ENCODE results near the gene NCKAP1.

The NCKAP1 gene

DNA sequence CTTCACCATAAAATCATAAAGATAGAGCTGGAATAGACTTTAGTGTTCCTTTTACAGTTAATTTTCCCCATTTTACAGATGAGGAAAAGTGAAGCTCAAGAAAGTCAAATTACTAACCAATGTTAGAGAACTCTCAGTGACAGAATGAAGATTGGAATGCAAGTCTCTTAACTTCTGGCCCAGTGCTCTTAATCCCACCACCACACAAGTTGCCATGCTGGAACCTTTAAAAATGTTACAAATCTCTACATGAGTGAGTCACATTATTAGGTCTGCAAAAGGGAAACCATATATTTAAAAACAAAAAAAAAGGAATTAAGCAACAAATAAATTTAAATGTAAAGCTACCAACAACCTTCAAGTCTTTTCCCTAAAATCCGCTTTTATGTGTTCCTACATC, 3.5 kb downstream of the NCKAP1 start:
- H3K9ac ChIP-seq (ENCODE audit: low read length): no peak overlapping the region
- no peaks in the 10 kb centered on the region for H3K4me1 ChIP-seq (ENCODE audit: control insufficient read depth, insufficient read depth, low read length)
- no peaks in the 10 kb centered on the region for H3K36me3 ChIP-seq (ENCODE audit: control insufficient read depth, insufficient read depth, low read length)
- H3K27me3 ChIP-seq (ENCODE audit: control insufficient read depth, insufficient read depth, low read length): no peaks in the 10 kb centered on the region
- no peaks in the 10 kb centered on the region for H3K9me3 ChIP-seq (ENCODE audit: control insufficient read depth, low read length)
- H3K4me3 ChIP-seq (ENCODE audit: low read length): no peak overlapping the region

DNA sequence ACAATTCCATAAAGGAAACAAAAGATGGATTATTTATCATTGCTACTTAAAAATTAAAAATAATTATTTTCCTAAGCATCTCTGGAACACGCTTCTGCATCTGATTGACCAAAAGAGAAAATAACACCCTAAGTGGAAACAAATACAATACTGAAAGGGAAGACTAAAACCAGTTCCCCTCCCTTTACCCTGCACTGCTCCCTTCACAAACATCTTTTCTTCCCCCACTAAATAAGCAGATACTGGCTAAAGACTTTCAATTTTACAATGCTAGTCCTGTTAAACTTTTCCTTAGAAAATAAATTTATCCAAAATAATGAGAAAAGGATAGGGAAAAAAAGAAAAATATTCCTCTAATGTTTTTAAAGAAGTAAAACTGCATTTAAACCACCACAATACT, 4.3 kb downstream of the NCKAP1 start:
- Histone ChIP-seq H3K9me3 (ENCODE audit: control insufficient read depth, low read length) (no peaks in the 10 kb centered on the region), H3K4me1 (ENCODE audit: control insufficient read depth, insufficient read depth, low read length) (no peaks in the 10 kb centered on the region), H3K27me3 (ENCODE audit: control insufficient read depth, insufficient read depth, low read length) (no peaks in the 10 kb centered on the region), H3K4me3 (ENCODE audit: low read length) (no peak overlapping the region), H3K36me3 (ENCODE audit: control insufficient read depth, insufficient read depth, low read length) (no peaks in the 10 kb centered on the region), H3K9ac (ENCODE audit: low read length) (no peak overlapping the region)

DNA sequence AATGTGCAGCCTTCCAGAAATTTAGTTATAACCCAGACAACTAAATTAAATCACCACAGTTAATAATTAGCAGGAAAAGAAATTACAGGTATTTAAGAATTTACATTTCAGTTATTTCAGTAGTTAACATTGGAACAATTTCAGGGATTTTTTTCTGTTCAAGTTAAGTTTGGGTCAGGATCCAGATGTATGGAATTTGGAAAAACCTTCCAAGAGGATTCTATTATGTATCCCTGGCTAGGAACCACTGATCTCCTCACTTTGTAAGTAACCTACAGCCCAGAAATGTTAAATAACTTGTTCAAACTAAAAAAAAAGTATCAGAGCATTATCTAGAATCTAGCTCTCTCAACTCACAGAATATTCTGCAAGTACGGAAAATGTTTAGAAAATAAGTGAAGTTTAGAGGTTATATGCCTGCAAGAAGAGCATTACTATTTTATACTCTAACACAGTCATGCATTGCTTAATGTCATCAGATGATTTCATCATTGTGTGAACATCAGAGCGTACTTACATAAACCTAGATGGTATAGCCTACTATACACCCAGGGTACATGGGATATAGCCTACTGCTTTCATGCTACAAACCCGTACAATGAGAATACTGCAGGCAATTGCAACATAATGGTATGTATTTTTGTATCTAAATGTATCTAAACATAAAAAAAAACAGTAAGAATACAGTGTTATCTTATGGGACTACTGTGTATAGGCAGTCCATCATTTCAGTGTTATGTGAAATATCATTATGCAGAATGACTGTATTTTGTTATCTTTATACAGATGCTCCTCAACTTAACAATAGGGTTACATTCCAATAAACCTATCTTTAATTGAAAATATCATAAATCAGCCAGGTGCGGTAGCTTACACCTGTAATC, 6.1 kb downstream of the NCKAP1 start:
- no peaks in the 10 kb centered on the region for H3K27me3 ChIP-seq (ENCODE audit: control insufficient read depth, insufficient read depth, low read length)
- no peaks in the 10 kb centered on the region for H3K36me3 ChIP-seq (ENCODE audit: control insufficient read depth, insufficient read depth, low read length)
- H3K9ac ChIP-seq (ENCODE audit: low read length): no peak overlapping the region
- no peaks in the 10 kb centered on the region for H3K4me1 ChIP-seq (ENCODE audit: control insufficient read depth, insufficient read depth, low read length)
- H3K9me3 ChIP-seq (ENCODE audit: control insufficient read depth, low read length): no peaks in the 10 kb centered on the region
- no peak overlapping the region for H3K4me3 ChIP-seq (ENCODE audit: low read length)

DNA sequence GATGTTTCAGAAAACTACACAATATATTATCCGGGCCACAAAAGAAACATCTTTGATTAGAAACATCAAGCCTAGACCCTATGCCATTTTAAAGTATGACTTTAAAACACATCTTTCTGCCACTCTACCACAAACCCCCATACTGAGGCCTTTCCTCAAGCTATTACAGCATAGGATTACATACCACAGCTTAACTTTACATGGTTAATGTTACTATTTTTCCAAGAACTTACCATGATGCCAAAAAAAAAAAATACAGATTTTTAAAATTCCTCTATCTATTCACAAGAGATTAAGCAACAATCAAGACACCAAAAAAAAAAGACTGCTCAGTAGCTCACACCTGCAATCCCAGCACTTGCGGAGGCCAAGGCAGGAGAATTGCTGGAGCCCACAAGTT, 9.0 kb downstream of the NCKAP1 start:
- no peak overlapping the region for H3K9ac ChIP-seq (ENCODE audit: low read length)
- no peaks in the 10 kb centered on the region for H3K9me3 ChIP-seq (ENCODE audit: control insufficient read depth, low read length)
- H3K27me3 ChIP-seq (ENCODE audit: control insufficient read depth, insufficient read depth, low read length): no peaks in the 10 kb centered on the region
- H3K4me1 ChIP-seq (ENCODE audit: control insufficient read depth, insufficient read depth, low read length): peaks cover 7% of the 10 kb centered on the region
- no peak overlapping the region for H3K4me3 ChIP-seq (ENCODE audit: low read length)
- H3K36me3 ChIP-seq (ENCODE audit: control insufficient read depth, insufficient read depth, low read length): no peaks in the 10 kb centered on the region

DNA sequence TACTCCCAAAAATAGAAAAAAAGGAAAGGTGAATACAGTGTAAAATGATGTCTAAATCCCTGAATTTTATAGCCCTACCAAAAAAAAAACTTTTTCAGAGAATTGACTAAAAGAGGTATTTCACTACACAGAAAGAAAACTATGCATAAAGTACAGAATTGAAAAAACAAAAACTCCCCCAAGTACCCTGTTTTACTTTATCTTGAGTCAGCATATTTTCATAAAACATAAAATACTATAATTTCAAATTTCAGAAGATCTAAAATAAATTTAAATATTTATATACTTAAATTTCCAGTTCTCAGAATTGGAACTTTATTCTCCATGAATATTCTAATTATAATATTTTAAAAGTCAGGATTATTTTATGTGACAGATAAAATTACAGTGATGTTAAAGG, 10.1 kb downstream of the NCKAP1 start:
- no peaks in the 10 kb centered on the region for H3K36me3 ChIP-seq (ENCODE audit: control insufficient read depth, insufficient read depth, low read length)
- no peak overlapping the region for H3K9ac ChIP-seq (ENCODE audit: low read length)
- H3K27me3 ChIP-seq (ENCODE audit: control insufficient read depth, insufficient read depth, low read length): no peaks in the 10 kb centered on the region
- H3K4me1 ChIP-seq (ENCODE audit: control insufficient read depth, insufficient read depth, low read length): peaks cover 7% of the 10 kb centered on the region
- no peaks in the 10 kb centered on the region for H3K9me3 ChIP-seq (ENCODE audit: control insufficient read depth, low read length)
- no peak overlapping the region for H3K4me3 ChIP-seq (ENCODE audit: low read length)

DNA sequence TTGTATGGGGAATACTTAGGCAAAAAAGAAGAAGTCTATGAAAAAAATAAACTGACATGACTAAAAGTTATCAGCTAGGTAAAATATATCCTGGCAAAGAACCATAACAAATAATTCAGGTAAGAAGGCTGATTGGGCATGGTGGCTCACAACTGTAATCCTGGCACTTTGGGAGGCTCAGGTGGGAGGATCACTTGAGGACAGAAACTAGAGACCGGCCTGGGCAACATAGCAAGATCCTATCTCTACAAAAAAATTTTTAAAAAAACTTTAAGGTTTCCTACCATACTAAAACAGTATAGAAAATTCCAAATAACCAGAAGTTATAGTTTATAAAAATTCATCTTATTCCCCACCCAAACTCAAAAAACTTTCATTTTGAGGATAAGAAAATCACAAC, 10.8 kb downstream of the NCKAP1 start:
- no peak overlapping the region for H3K9ac ChIP-seq (ENCODE audit: low read length)

GRCh38 chr2:183026424-183026823, 11.8 kb downstream of the NCKAP1 start:
- Histone ChIP-seq H3K9ac (ENCODE audit: low read length) (no peak overlapping the region), H3K36me3 (ENCODE audit: control insufficient read depth, insufficient read depth, low read length) (no peaks in the 10 kb centered on the region), H3K9me3 (ENCODE audit: control insufficient read depth, low read length) (no peaks in the 10 kb centered on the region), H3K4me1 (ENCODE audit: control insufficient read depth, insufficient read depth, low read length) (peaks cover 7% of the 10 kb centered on the region), H3K27me3 (ENCODE audit: control insufficient read depth, insufficient read depth, low read length) (no peaks in the 10 kb centered on the region), H3K4me3 (ENCODE audit: low read length) (no peak overlapping the region)

More for the DNA sequence above, 10.8 kb downstream of the NCKAP1 start:
- H3K9me3 ChIP-seq (ENCODE audit: control insufficient read depth, low read length): no peaks in the 10 kb centered on the region
- no peaks in the 10 kb centered on the region for H3K27me3 ChIP-seq (ENCODE audit: control insufficient read depth, insufficient read depth, low read length)
- no peaks in the 10 kb centered on the region for H3K36me3 ChIP-seq (ENCODE audit: control insufficient read depth, insufficient read depth, low read length)
- H3K4me1 ChIP-seq (ENCODE audit: control insufficient read depth, insufficient read depth, low read length): peaks cover 7% of the 10 kb centered on the region
- no peak overlapping the region for H3K4me3 ChIP-seq (ENCODE audit: low read length)

- Histone ChIP-seq H3K4me3 (ENCODE audit: low read length) (no peak overlapping the region), H3K9me3 (ENCODE audit: control insufficient read depth, low read length) (no peaks in the 10 kb centered on the region), H3K4me1 (ENCODE audit: control insufficient read depth, insufficient read depth, low read length) (peaks cover 7% of the 10 kb centered on the region), H3K9ac (ENCODE audit: low read length) (no peak overlapping the region), H3K27me3 (ENCODE audit: control insufficient read depth, insufficient read depth, low read length) (no peaks in the 10 kb centered on the region), H3K36me3 (ENCODE audit: control insufficient read depth, insufficient read depth, low read length) (no peaks in the 10 kb centered on the region)
Observed at GRCh38 chr2:183025993-183026392, 12.3 kb downstream of the NCKAP1 start.

DNA sequence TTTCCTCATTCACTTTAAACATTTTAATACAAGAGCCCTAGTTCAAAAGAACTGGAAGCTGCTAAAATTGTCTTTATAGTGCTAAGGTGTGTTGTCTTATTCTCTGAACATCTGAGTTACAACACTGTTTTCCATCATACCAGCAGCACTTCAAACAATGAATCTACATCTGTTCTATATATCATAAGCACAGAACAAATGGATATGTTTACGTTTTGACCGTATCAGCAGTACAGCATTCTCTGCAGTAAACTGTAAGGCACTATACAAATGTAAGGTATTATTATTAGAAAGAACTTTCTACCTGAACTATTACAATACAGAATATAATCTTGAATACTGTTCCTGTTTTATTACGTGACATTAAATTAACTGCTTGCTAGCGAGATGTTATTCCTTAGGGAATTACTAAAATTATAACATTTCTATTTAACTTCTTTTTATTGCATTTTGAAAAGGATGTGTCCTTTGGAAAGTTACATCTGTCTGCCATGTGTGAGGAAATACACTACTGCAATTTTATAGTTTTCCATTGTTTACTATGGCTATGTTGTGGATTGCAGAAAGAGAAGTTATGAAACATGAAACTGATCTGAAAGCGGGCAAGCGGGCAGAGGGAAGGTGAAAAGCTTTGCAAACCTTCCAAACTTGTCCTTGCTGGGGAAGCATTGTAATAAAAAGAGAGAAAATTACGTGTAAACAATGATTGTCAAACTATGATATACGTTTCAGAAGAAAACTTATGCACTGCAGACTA, 13.7 kb downstream of the NCKAP1 start:
- no peaks in the 10 kb centered on the region for H3K36me3 ChIP-seq (ENCODE audit: control insufficient read depth, insufficient read depth, low read length)
- no peak overlapping the region for H3K4me3 ChIP-seq (ENCODE audit: low read length)
- no peaks in the 10 kb centered on the region for H3K9me3 ChIP-seq (ENCODE audit: control insufficient read depth, low read length)
- no peak overlapping the region for H3K9ac ChIP-seq (ENCODE audit: low read length)
- peaks cover 7% of the 10 kb centered on the region for H3K4me1 ChIP-seq (ENCODE audit: control insufficient read depth, insufficient read depth, low read length)
- H3K27me3 ChIP-seq (ENCODE audit: control insufficient read depth, insufficient read depth, low read length): no peaks in the 10 kb centered on the region

DNA sequence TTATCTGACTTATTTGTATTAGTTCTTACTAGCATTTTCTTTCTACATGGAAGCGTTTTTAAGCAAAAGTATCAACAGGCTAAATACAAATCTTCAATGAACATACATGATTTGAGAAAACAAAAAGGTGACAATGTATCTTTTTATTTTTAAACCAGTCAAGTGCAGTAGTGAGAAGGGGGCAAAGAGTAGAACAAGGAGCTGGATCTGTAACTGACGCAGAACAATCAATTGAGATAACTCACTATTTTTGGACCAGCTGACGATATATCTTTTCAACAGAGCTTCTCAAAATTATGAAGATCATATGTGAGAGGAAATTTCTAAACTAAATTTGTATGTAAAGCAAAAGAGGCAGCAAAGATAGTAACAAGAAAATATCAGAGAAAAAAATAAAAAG, 15.5 kb downstream of the NCKAP1 start:
- Histone ChIP-seq H3K4me1 (ENCODE audit: control insufficient read depth, insufficient read depth, low read length) (peaks cover 7% of the 10 kb centered on the region), H3K9ac (ENCODE audit: low read length) (no peak overlapping the region), H3K36me3 (ENCODE audit: control insufficient read depth, insufficient read depth, low read length) (no peaks in the 10 kb centered on the region), H3K4me3 (ENCODE audit: low read length) (no peak overlapping the region), H3K9me3 (ENCODE audit: control insufficient read depth, low read length) (no peaks in the 10 kb centered on the region), H3K27me3 (ENCODE audit: control insufficient read depth, insufficient read depth, low read length) (no peaks in the 10 kb centered on the region)

DNA sequence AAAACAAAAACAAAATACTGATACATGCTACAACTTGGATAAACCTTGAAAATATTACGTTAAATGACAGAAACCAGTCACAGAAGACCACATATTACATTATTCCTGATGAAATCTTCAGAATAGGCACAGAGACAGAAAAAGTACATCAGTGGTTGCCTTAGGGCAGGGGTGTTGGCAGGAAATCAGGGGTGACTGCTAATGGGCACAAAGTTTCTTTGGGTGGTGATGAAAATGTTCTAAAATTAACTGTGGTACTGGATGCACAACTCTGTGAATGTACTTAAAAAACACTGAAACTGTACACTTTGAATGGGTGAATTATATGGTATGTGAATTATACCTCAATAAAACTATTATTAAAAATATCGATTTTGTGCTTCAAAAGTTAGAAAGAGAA, 16.6 kb downstream of the NCKAP1 start:
- no peaks in the 10 kb centered on the region for H3K27me3 ChIP-seq (ENCODE audit: control insufficient read depth, insufficient read depth, low read length)
- no peak overlapping the region for H3K9ac ChIP-seq (ENCODE audit: low read length)
- peaks cover 7% of the 10 kb centered on the region for H3K4me1 ChIP-seq (ENCODE audit: control insufficient read depth, insufficient read depth, low read length)
- H3K9me3 ChIP-seq (ENCODE audit: control insufficient read depth, low read length): no peaks in the 10 kb centered on the region
- no peaks in the 10 kb centered on the region for H3K36me3 ChIP-seq (ENCODE audit: control insufficient read depth, insufficient read depth, low read length)
- no peak overlapping the region for H3K4me3 ChIP-seq (ENCODE audit: low read length)

GRCh38 chr2:183019718-183020442, 18.4 kb downstream of the NCKAP1 start:
- no peaks in the 10 kb centered on the region for H3K27me3 ChIP-seq (ENCODE audit: control insufficient read depth, insufficient read depth, low read length)
- H3K4me3 ChIP-seq (ENCODE audit: low read length): no peak overlapping the region
- no peaks in the 10 kb centered on the region for H3K4me1 ChIP-seq (ENCODE audit: control insufficient read depth, insufficient read depth, low read length)
- no peaks in the 10 kb centered on the region for H3K36me3 ChIP-seq (ENCODE audit: control insufficient read depth, insufficient read depth, low read length)
- H3K9me3 ChIP-seq (ENCODE audit: control insufficient read depth, low read length): no peaks in the 10 kb centered on the region
- no peak overlapping the region for H3K9ac ChIP-seq (ENCODE audit: low read length)

Data from mucosa of stomach (tissue), 1 donor.